Measurements from ENCODE around the gene TDRD12.
"Not testable (repeated sequence)": the region's sequence is repeated elsewhere in the genome, so short reads cannot be mapped to it uniquely, and the experiment has no call there.

The TDRD12 gene

GRCh38 chr19:32812036-32812435 is 92.5 kb downstream of the TDRD12 start:
- no peak for DNase-seq

DNA sequence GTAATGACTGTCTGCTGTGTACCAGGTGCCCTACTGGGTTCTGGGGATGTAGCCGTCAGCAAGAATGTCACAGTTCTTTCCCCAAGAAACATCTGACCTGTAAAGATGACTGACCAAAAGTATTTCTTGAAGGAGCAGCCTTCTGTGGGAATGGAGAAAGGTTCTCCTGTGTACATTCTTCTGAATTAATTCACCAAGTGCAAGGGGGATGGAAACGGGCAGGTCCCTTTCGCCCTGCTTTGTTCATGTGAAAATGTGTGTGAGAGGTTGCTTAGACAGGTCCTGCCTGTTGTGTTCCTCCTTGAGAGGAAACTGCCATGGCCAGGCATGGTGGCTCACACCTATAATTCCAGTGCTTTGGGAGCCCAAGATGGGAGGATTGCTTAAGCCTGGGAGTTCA is 93.0 kb downstream of the TDRD12 start:
- no peak for DNase-seq

GRCh38 chr19:32813862-32814425 is 94.4 kb downstream of the TDRD12 start:
- DNase-seq = no peak

DNA sequence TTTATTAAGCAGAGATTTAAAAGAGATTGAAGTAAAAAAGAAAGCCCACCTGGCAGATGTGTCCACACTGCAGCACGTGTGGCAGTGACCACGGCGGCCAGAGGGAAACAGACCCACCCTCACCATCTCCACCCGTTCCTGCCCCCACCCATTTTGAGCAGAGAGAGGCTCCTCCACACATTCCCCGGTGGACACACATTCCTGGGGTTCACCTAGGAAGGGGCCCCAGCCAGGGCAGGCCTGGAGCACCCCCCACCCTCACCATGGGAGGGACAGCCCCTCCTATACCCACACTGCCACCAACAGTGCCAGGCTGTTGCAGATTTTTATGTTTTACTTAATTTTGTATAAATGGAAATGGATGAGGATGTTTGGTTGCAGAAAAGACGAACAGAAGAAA is 95.1 kb downstream of the TDRD12 start:
- no peak for DNase-seq

GRCh38 chr19:32816555-32817099 is 97.1 kb downstream of the TDRD12 start:
- DNase-seq = no peak

DNA sequence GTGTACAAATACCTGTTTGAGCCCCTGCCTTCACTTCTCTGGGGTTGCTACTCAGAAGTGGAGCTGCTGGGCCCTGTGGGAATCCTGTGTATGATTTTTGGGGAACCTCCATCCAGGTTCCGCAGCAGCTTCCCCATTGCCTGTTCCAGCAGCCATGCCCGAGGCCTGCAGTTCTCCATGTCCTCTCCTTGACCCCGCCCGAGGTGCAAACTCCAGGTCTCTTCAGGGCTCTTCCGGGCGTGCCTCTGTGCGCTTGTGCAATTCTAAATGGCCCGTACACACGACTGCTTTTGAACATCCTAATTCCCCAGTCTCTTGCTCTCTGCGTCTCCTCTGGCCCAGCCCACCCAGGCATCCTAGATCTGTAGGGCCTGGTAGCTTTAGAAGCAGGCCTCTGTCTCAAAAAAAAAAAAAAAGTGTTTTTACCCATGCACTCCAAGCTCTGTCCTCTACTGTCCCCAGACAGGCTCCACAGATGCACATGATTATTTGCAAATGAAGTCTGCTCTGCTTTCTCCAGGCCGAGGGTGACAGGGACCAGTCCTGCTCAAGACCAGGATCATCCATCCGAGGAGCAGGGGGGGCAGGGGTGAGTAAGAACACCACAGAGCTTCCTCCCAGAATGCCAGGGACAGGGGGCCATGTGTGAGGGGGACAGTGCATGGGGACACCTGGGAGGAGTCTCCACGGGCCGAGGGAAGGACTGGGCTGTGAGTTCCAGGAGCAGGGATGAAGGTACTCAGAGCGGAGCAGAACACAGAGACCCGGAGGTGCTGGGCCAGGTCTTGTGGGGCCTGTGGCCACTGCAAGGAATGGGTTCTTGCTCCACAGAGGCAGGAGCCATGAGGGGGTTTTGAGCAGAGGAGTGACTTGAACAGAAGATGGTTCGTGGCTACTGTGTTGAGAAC is 98.3 kb downstream of the TDRD12 start:
- DNase-seq = no peak

DNA sequence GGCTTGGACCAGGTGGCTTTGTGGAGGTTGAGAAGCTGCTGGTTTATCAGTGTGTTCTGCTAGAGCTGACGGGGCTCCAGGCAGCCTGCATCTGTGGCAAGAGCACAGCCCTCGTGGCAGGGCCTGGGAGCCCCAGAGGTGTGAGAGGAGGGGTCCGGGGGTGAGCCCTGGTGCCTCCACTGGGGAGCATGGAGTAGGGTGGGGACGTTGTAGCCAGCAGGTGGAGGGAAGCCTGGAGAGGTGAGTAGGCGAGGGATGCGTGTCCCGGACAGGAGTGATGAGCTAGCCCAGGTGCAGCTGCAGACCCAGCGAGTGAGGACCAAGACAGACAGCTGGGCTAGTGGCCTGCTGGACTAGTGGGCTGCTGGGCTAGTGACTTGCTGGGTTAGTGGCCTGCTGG is 99.0 kb downstream of the TDRD12 start:
- DNase-seq = no peak

- no peak for DNase-seq
These were observed 100.1 kb downstream of the TDRD12 start for GRCh38 chr19:32819419-32820400.

DNA sequence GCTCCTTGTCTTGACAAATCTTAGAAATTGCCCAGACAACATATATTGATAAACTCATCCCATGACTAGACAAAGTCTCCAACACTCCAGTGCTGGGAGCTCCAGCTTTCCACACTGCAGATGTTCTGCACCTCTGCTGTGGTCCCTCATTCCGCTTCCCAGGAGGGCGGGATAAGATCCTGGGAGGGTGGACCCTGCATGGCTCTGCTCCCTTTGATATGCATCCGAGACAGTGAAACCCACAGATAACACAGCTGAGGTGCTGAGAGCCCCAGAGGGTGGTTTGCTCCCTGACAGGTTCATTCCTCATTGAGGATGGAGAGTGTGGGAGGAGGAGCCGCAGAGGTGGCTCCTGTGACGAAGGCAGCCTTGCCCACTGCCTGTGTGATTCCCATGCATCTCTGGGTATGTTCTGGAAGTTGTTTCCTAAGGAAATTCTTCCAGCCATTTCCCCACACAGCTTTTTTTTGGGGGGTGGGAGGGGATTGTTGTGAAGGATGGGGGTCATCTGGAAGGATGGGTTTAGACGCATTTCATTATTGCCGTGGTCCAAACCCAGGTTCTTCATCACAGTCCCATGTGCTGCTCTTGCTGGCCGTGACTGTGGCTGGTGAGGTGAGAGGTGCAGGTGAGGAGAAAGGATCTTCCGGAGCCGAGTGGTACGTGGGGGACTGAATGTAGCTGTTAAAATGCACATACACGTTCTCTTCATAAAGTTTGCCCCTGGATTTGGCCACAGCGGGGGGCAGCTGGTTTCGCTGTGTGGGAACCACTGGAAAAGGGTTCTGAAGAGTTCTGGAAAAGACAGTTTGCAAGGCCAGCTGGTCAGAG is 103.6 kb downstream of the TDRD12 start:
- DNase-seq = no peak

- no peak for DNase-seq
These were observed 104.2 kb downstream of the TDRD12 start for GRCh38 chr19:32823747-32824102.

- DNase-seq = no peak
These were observed 104.7 kb downstream of the TDRD12 start for GRCh38 chr19:32824191-32824751.

GRCh38 chr19:32824916-32825608 is 105.5 kb downstream of the TDRD12 start:
- no peak for DNase-seq

- DNase-seq = no peak
These were observed 108.6 kb downstream of the TDRD12 start for GRCh38 chr19:32828139-32828538.

DNA sequence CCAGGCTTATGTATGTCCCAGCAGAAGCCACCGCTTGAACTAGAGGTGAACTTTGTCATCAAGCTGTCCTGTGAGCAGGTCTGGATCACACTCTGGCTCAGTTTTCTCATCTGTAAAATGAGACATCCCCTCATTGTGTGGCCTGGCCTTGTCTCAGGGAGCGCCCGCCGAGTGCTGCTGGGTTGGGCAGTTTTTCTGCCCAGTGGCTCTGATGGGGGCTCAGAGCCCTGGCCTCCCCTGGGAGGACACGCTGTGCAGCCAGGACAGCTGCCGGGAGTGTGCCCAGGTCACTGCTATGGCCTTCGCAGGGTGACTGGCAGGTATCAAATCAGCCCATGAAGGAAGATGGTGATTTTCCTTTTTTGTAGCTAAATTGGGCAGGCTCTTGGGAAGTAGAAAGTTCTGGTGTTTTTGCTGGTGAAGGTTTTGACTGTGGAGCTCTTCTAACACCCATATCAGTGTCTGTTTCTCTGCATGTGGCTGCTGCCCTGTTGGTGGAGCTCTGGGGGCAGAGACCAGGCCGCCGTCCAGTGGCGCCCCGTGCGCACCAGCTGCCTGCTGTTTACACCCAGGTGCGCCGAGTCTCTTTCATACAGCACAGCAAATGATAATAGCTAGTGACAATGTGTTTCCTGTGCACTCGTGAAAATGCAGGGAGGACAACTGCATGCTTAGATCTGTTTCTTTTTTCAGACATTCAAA is 109.2 kb downstream of the TDRD12 start:
- no peak for DNase-seq

GRCh38 chr19:32829345-32829896 is 109.9 kb downstream of the TDRD12 start:
- DNase-seq = no peak

- no peak for DNase-seq
These were observed 110.9 kb downstream of the TDRD12 start for GRCh38 chr19:32830231-32831014.

DNA sequence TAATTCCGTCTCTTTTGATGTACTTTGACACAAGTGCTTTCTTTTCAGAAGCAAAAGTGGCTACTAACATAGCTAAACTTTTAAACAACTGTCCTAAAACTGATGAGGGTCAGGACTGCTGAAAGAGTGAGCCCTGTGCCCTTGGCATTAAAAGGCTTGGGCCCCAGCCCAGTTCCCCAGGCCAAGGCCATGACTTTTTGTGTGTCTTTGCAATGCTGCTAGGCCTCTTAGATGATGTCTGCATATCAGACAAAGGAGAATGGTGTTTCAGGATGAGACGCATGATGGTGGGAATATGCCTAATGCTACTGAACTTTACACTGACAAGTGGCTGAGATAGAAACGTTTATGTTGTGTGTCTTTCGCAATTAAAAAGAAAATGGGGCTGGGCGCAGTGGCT is 112.0 kb downstream of the TDRD12 start:
- no peak for DNase-seq

DNA sequence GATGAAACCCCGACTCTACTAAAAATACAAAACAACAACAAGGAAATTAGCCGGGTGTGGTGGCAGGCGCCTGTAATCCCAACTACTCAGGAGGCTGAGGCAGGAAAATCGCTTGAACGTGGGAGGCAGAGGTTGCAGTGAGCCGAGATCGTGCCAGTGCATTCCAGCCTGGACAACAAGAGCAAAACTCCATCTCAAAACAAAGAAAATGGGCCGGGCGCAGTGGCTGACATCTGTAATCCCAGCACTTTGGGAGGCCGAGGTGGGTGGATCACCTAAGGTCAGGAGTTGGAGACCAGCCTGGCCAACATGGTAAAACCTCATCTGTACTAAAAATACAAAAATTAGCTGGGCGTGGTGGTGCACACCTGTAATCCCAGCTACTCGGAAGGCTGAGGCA is 112.5 kb downstream of the TDRD12 start:
- not testable (repeated sequence) for DNase-seq

GRCh38 chr19:32832825-32833224 is 113.3 kb downstream of the TDRD12 start:
- DNase-seq = not testable (repeated sequence)
